Esophagus muscularis mucosa (tissue), 4 donors: ENCODE results near the gene FCGBP. TPM values are rescaled to one million over a fixed set of nuclear protein-coding genes. Genes with fewer than 3 reads are reported as not detected.

Source experiments
- DNase-seq: peaks from one replicate; pipeline ENCODE4 v3.0.0-alpha.2; 2017; ENCODE audit errors: extremely low spot score
- H3K27ac ChIP-seq, 4 donors: fragments of 200-600 bp; sonication (generic); replicated peaks in 1 of 4; 1 replicate in 3 of 4; 2 replicates in 1 of 4; pipeline ENCODE4 v1.5.1; 2016 to 2019; ENCODE audit warnings: mild to moderate bottlenecking in 1 of 4
- H3K27me3 ChIP-seq, 4 donors: fragments of 200-600 bp; sonication (generic); one replicate each; pipeline versions ENCODE4 v1.5.1 to v1.6.0; 2016 to 2019
- H3K36me3 ChIP-seq, 4 donors: fragments of 200-600 bp; sonication (generic); one replicate each; pipeline ENCODE4 v1.5.1; 2016 to 2019
- H3K4me1 ChIP-seq, 4 donors: fragments of 200-600 bp; sonication (generic); one replicate each; pipeline ENCODE4 v1.5.1; 2016 to 2019
- H3K4me3 ChIP-seq, 4 donors: fragments of 200-600 bp; sonication (generic); 1 replicate in 2 of 4; 2 replicates in 2 of 4; pipeline ENCODE4 v1.5.1; 2016 to 2019; ENCODE audit warnings: mild to moderate bottlenecking in 4 of 4, moderate library complexity in 1 of 4
- H3K9me3 ChIP-seq, 4 donors: fragments of 200-600 bp; sonication (generic); 1 replicate in 3 of 4; 2 replicates in 1 of 4; pipeline ENCODE4 v1.5.1; 2016 to 2019
- CTCF ChIP-seq, 3 experiments: fragments of 200-600 bp in 2 of 3; fragments of 450-650 bp in 1 of 3; sonication (generic) in 2 of 3; IDR thresholded peaks; one replicate each; pipeline ENCODE4 v1.5.1; 2017 to 2019; ENCODE audit warnings: antibody characterized with exemption in 3 of 3, mild to moderate bottlenecking in 2 of 3, moderate library complexity in 1 of 3
- EP300 ChIP-seq: sonication (generic); formaldehyde crosslinking; IDR thresholded peaks from one replicate; pipeline ENCODE4 v1.6.1; 2017; ENCODE audit warnings: antibody characterized with exemption
- POLR2A ChIP-seq: fragments of 450-650 bp; IDR thresholded peaks from one replicate; pipeline ENCODE4 v1.6.1; 2017; ENCODE audit warnings: antibody characterized with exemption, moderate library complexity, mild to moderate bottlenecking, low read depth
- POLR2AphosphoS5 ChIP-seq, 2 donors: sonication (generic); formaldehyde crosslinking; IDR thresholded peaks; one replicate each; pipeline ENCODE4 v1.6.1; 2017; ENCODE audit warnings: antibody characterized with exemption in 2 of 2
- WGBS: methylation state at CpG from one replicate; pipeline ENCODE4 v1.1.5; 2018; 5-methylcytosine and 5-hydroxymethylcytosine counted together
- intact Hi-C: fragments of 100-400 bp; cut with DNase I; formaldehyde crosslinking; loops from one replicate; pipeline ENCODE4 v1.15.1; 2023
- total RNA-seq, 4 donors: library from RNA; depleted of rRNA; stranded (reverse); fragments of >200 nt; gene quantifications; one replicate each; pipeline versions ENCODE4 v1.1.0 to v1.2.1, GENCODE V29; 2016

FCGBP gene
- total RNA-seq, 4 donors from 2014 or later, result 2.1 to 8.1 (median 4.4) TPM

- Histone ChIP-seq H3K4me3 (no peak overlapping the region), H3K27ac (no peak overlapping the region), H3K36me3 (no peaks in the 10 kb centered on the region), H3K27me3 (peaks cover 0 to 6% (median 0%) of the 10 kb centered on the region in 4 donors), H3K9me3 (no peaks in the 10 kb centered on the region), H3K4me1 (no peaks in the 10 kb centered on the region)
- no peak for DNase-seq
- 90% methylated on average over 7 of the region's 7 CpGs for WGBS
- no peak for TF ChIP-seq POLR2AphosphoS5 (IDR thresholded peaks at IDR 0.05)
- TF ChIP-seq EP300, result no peak
- TF ChIP-seq CTCF (IDR thresholded peaks at IDR 0.05), result no peak
- TF ChIP-seq POLR2A, result no peak
- intact Hi-C loops, result no loop called here
Measured at GRCh38 chr19:39953915-39954314, 19.5 kb upstream of the FCGBP start.

- no peaks in the 10 kb centered on the region for H3K4me1 ChIP-seq
- intact Hi-C loops, result no loop called here
- no peaks in the 10 kb centered on the region for H3K36me3 ChIP-seq
- no peak overlapping the region for H3K27ac ChIP-seq
- peaks cover 0 to 26% (median 0%) of the 10 kb centered on the region in 4 donors for H3K27me3 ChIP-seq
- WGBS, result 39% methylated on average over 3 of the region's 3 CpGs
- DNase-seq, result no peak
- TF ChIP-seq CTCF (IDR thresholded peaks at IDR 0.05) (no peak), POLR2AphosphoS5 (IDR thresholded peaks at IDR 0.05) (no peak), POLR2A (no peak), EP300 (no peak)
- no peak overlapping the region for H3K4me3 ChIP-seq
- H3K9me3 ChIP-seq, result no peaks in the 10 kb centered on the region
Measured at GRCh38 chr19:39951686-39952085, 17.3 kb upstream of the FCGBP start.

GRCh38 chr19:39951065-39951650, 16.7 kb upstream of the FCGBP start:
- 83% methylated on average over 2 of the region's 2 CpGs for WGBS

GRCh38 chr19:39949026-39949747, 14.8 kb upstream of the FCGBP start:
- Histone ChIP-seq H3K4me1 (no peaks in the 10 kb centered on the region), H3K27me3 (peaks cover 0 to 32% (median 0%) of the 10 kb centered on the region in 4 donors), H3K27ac (no peak overlapping the region), H3K9me3 (no peaks in the 10 kb centered on the region), H3K4me3 (no peak overlapping the region), H3K36me3 (no peaks in the 10 kb centered on the region)
- WGBS, result 73% methylated on average over 2 of the region's 2 CpGs
- DNase-seq, result peak; percentile 39
- no peak for TF ChIP-seq CTCF (IDR thresholded peaks at IDR 0.05)
- no peak for TF ChIP-seq POLR2AphosphoS5 (IDR thresholded peaks at IDR 0.05)
- intact Hi-C loops, result no loop called here

More at GRCh38 chr19:39951065-39951650, 16.7 kb upstream of the FCGBP start:
- H3K9me3 ChIP-seq, result no peaks in the 10 kb centered on the region
- no peak overlapping the region for H3K4me3 ChIP-seq
- peaks cover 0 to 31% (median 0%) of the 10 kb centered on the region in 4 donors for H3K27me3 ChIP-seq
- no peaks in the 10 kb centered on the region for H3K36me3 ChIP-seq
- H3K27ac ChIP-seq, result no peak overlapping the region
- no peak for DNase-seq
- TF ChIP-seq CTCF (IDR thresholded peaks at IDR 0.05), result no peak
- no peak for TF ChIP-seq POLR2AphosphoS5 (IDR thresholded peaks at IDR 0.05)
- no peak for TF ChIP-seq EP300
- TF ChIP-seq POLR2A, result no peak
- H3K4me1 ChIP-seq, result no peaks in the 10 kb centered on the region
- intact Hi-C loops, result no loop called here
